HEK293 (cell line): ENCODE data around the gene SAG.

ENCODE experiments used
- CTCF ChIA-PET: fragments of 350-600 bp; formaldehyde crosslinking; extraction: SDS; loops from one replicate; lab custom pipeline; 2021; ENCODE audit warnings: antibody characterized with exemption; lab: Yijun Ruan, JAX
- POLR2A ChIA-PET: fragments of 300-600 bp; formaldehyde crosslinking; extraction: SDS; loops from one replicate; lab custom pipeline; 2020; ENCODE audit warnings: antibody characterized with exemption, inconsistent platforms; lab: Yijun Ruan, JAX
- H3K27ac ChIP-seq: fragments of 200-500 bp; sonication (Bioruptor generic); 2 replicates; pipeline ENCODE4 v1.5.1; 2014; ENCODE audit warnings: low read depth, low read length, control low read depth, inconsistent platforms; ENCODE audit errors: extremely low read depth
- H3K36me3 ChIP-seq, 2 experiments: fragments of 200-500 bp in 1 of 2; sonication (Bioruptor generic) in 1 of 2; 1 replicate in 1 of 2; 2 replicates in 1 of 2; pipeline ENCODE4 v1.5.1; 2014 to 2017; ENCODE audit warnings: inconsistent platforms in 2 of 2, low read length in 2 of 2; ENCODE audit not compliant: control insufficient read depth in 2 of 2, insufficient read depth in 1 of 2
- H3K4me1 ChIP-seq: fragments of 200-500 bp; sonication (Bioruptor generic); 2 replicates; pipeline ENCODE4 v1.5.1; 2014; ENCODE audit warnings: mild to moderate bottlenecking, low read length, inconsistent platforms; ENCODE audit not compliant: control insufficient read depth, insufficient read depth
- H3K4me3 ChIP-seq: 2 replicates; pipeline ENCODE4 v1.5.1; 2011; ENCODE audit warnings: low read depth, mild to moderate bottlenecking, control low read depth, low read length, moderate library complexity
- H3K9me3 ChIP-seq: fragments of 200-500 bp; sonication (Bioruptor generic); 2 replicates; pipeline ENCODE4 v1.5.1; 2014; ENCODE audit warnings: low read depth, low read length, inconsistent platforms; ENCODE audit not compliant: control insufficient read depth, insufficient read depth
- BCL11B ChIP-seq: fragments of 450-650 bp; formaldehyde crosslinking; IDR thresholded peaks from 2 replicates; pipeline ENCODE4 v1.5.1; 2016; ENCODE audit warnings: low read depth, missing biosample characterization, missing genetic modification characterization
- GFI1B ChIP-seq: fragments of 450-650 bp; formaldehyde crosslinking; IDR thresholded peaks from 2 replicates; pipeline ENCODE4 v1.5.1; 2016; ENCODE audit warnings: missing biosample characterization, missing genetic modification characterization
- MEIS1 ChIP-seq: sonication (generic); formaldehyde crosslinking; IDR thresholded peaks from 2 replicates; pipeline ENCODE4 v1.8.1; 2022; ENCODE audit warnings: missing genetic modification reagents, mild to moderate bottlenecking, borderline replicate concordance
- REPIN1 ChIP-seq: fragments of 450-650 bp; formaldehyde crosslinking; IDR thresholded peaks from 2 replicates; pipeline ENCODE4 v1.5.1; 2017; ENCODE audit warnings: missing biosample characterization, missing genetic modification characterization, low read depth
- SALL2 ChIP-seq: fragments of 450-650 bp; formaldehyde crosslinking; IDR thresholded peaks from 2 replicates; pipeline ENCODE4 v1.5.0; 2017; ENCODE audit warnings: missing biosample characterization, mild to moderate bottlenecking, missing genetic modification characterization, borderline replicate concordance
- SP7 ChIP-seq: fragments of 450-650 bp; formaldehyde crosslinking; IDR thresholded peaks from 2 replicates; pipeline ENCODE4 v1.5.1; 2016; ENCODE audit warnings: missing biosample characterization, missing genetic modification characterization
- ZBTB21 ChIP-seq: fragments of 450-650 bp; formaldehyde crosslinking; IDR thresholded peaks from 2 replicates; pipeline ENCODE4 v1.5.1; 2017; ENCODE audit warnings: missing biosample characterization, missing genetic modification characterization
- ZNF112 ChIP-seq: fragments of 450-650 bp; formaldehyde crosslinking; IDR thresholded peaks from 2 replicates; pipeline ENCODE4 v1.5.0; 2017; ENCODE audit warnings: missing biosample characterization, missing genetic modification characterization
- ZNF184 ChIP-seq: fragments of 450-650 bp; IDR thresholded peaks from 2 replicates; pipeline ENCODE4 v1.5.1; 2018; ENCODE audit warnings: missing biosample characterization, mild to moderate bottlenecking, missing genetic modification characterization
- ZNF302 ChIP-seq: fragments of 450-650 bp; formaldehyde crosslinking; IDR thresholded peaks from 2 replicates; pipeline ENCODE4 v1.5.1; 2016; ENCODE audit warnings: missing biosample characterization, missing genetic modification characterization, low read depth
- ZNF37A ChIP-seq: fragments of 450-650 bp; IDR thresholded peaks from 2 replicates; pipeline ENCODE4 v1.5.1; 2018; ENCODE audit warnings: missing biosample characterization, missing genetic modification characterization
- ZNF433 ChIP-seq: fragments of 450-650 bp; formaldehyde crosslinking; IDR thresholded peaks from 2 replicates; pipeline ENCODE4 v1.5.1; 2016; ENCODE audit warnings: missing biosample characterization, missing genetic modification characterization, low read depth
- ZNF510 ChIP-seq: fragments of 450-650 bp; formaldehyde crosslinking; IDR thresholded peaks from 2 replicates; pipeline ENCODE4 v1.5.1; 2018; ENCODE audit warnings: mild to moderate bottlenecking, missing genetic modification characterization, missing biosample characterization; ENCODE audit not compliant: insufficient replicate concordance
- ZNF513 ChIP-seq: fragments of 450-650 bp; IDR thresholded peaks from 2 replicates; pipeline ENCODE4 v1.5.1; 2018; ENCODE audit warnings: missing biosample characterization, missing genetic modification characterization
- ZNF548 ChIP-seq: fragments of 450-650 bp; formaldehyde crosslinking; IDR thresholded peaks from 2 replicates; pipeline ENCODE4 v1.5.1; 2016; ENCODE audit warnings: missing biosample characterization, missing genetic modification characterization
- ZNF626 ChIP-seq: fragments of 450-650 bp; sonication (Bioruptor Pico); formaldehyde crosslinking; IDR thresholded peaks from 2 replicates; pipeline ENCODE4 v1.5.1; 2018; ENCODE audit warnings: missing biosample characterization, missing genetic modification characterization, inconsistent platforms
- ZNF660 ChIP-seq: fragments of 450-650 bp; IDR thresholded peaks from 2 replicates; pipeline ENCODE4 v1.5.1; 2018; ENCODE audit warnings: missing biosample characterization, mild to moderate bottlenecking, missing genetic modification characterization
- ZNF664 ChIP-seq: fragments of 450-650 bp; formaldehyde crosslinking; IDR thresholded peaks from 2 replicates; pipeline ENCODE4 v1.5.1; 2016; ENCODE audit warnings: missing biosample characterization, missing genetic modification characterization
- ZNF701 ChIP-seq: fragments of 450-650 bp; formaldehyde crosslinking; IDR thresholded peaks from 2 replicates; pipeline ENCODE4 v1.5.1; 2016; ENCODE audit warnings: missing biosample characterization, missing genetic modification characterization
- TF ChIP-seq, protein P1 (sequence below): fragments of 450-650 bp; formaldehyde crosslinking; IDR thresholded peaks from 2 replicates; pipeline ENCODE4 v1.5.1; 2016; ENCODE audit warnings: missing biosample characterization, missing genetic modification characterization
- TF ChIP-seq, protein P2 (sequence below): fragments of 450-650 bp; formaldehyde crosslinking; IDR thresholded peaks from 2 replicates; pipeline ENCODE4 v1.5.1; 2016; ENCODE audit warnings: missing biosample characterization, missing genetic modification characterization
- TF ChIP-seq, protein P3 (sequence below): fragments of 450-650 bp; IDR thresholded peaks from 2 replicates; pipeline ENCODE4 v1.5.1; 2018; ENCODE audit warnings: missing biosample characterization, mild to moderate bottlenecking, missing genetic modification characterization
- TF ChIP-seq, protein P4 (sequence below): fragments of 450-650 bp; formaldehyde crosslinking; IDR thresholded peaks from 2 replicates; pipeline ENCODE4 v1.5.1; 2016; ENCODE audit warnings: missing biosample characterization, missing genetic modification characterization

Gene SAG

GRCh38 chr2:233379034-233379433 is 71.4 kb downstream of the SAG start (continued):
- TF ChIP-seq, protein P1, sequence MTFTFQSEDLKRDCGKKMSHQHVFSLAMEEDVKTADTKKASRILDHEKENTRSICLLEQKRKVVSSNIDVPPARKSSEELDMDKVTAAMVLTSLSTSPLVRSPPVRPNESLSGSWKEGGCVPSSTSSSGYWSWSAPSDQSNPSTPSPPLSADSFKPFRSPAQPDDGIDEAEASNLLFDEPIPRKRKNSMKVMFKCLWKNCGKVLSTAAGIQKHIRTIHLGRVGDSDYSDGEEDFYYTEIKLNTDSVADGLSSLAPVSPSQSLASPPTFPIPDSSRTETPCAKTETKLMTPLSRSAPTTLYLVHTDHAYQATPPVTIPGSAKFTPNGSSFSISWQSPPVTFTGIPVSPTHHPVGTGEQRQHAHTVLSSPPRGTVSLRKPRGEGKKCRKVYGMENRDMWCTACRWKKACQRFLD (tag by site-specific recombination): no peak
- TF ChIP-seq ZNF701: no peak
- no peak for TF ChIP-seq ZNF510 (tag by site-specific recombination)
- no peak for TF ChIP-seq ZNF660 (tag by site-specific recombination)
- TF ChIP-seq ZNF184 (tag by site-specific recombination): no peak
- TF ChIP-seq, protein P2, sequence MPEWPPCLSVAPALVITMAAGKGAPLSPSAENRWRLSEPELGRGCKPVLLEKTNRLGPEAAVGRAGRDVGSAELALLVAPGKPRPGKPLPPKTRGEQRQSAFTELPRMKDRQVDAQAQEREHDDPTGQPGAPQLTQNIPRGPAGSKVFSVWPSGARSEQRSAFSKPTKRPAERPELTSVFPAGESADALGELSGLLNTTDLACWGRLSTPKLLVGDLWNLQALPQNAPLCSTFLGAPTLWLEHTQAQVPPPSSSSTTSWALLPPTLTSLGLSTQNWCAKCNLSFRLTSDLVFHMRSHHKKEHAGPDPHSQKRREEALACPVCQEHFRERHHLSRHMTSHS (tag by site-specific recombination): no peak
- TF ChIP-seq ZNF513 (tag by site-specific recombination): no peak
- TF ChIP-seq SALL2 (tag by site-specific recombination): no peak
- TF ChIP-seq ZNF302: no peak
- no peak for TF ChIP-seq ZNF112 (tag by site-specific recombination)

- ChIA-PET CTCF (interaction anchor here (0.5 to 1.1 kb wide), 3 partner anchors 10 to 64 kb away, joined by 3 to 5 read pairs (median 3); partner anchors contain the start of gene DGKD), POLR2A (interaction anchor here (0.6 kb wide), 1 partner anchor 22 kb away, joined by 3 read pairs; no protein-coding TSS in a partner anchor)
- no peak overlapping the region for H3K27ac ChIP-seq
- H3K36me3 ChIP-seq: no peaks in the 10 kb centered on the region; a peak in 1 of 3 replicates
- H3K9me3 ChIP-seq: no peaks in the 10 kb centered on the region
- H3K4me3 ChIP-seq: no peak overlapping the region
- peaks cover 5% of the 10 kb centered on the region for H3K4me1 ChIP-seq
- no peak for TF ChIP-seq ZNF664
- no peak for TF ChIP-seq GFI1B (tag by site-specific recombination)
- TF ChIP-seq MEIS1 (CRISPR knock-in tag): no peak
- TF ChIP-seq ZNF433 (tag by site-specific recombination): no peak
- no peak for TF ChIP-seq ZNF548 (tag by site-specific recombination)
- TF ChIP-seq, protein P3, sequence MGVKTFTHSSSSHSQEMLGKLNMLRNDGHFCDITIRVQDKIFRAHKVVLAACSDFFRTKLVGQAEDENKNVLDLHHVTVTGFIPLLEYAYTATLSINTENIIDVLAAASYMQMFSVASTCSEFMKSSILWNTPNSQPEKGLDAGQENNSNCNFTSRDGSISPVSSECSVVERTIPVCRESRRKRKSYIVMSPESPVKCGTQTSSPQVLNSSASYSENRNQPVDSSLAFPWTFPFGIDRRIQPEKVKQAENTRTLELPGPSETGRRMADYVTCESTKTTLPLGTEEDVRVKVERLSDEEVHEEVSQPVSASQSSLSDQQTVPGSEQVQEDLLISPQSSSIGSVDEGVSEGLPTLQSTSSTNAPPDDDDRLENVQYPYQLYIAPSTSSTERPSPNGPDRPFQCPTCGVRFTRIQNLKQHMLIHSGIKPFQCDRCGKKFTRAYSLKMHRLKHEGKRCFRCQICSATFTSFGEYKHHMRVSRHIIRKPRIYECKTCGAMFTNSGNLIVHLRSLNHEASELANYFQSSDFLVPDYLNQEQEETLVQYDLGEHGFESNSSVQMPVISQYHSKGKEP (tag by site-specific recombination): no peak
- TF ChIP-seq ZNF626 (tag by site-specific recombination): no peak
- no peak for TF ChIP-seq BCL11B (tag by site-specific recombination)
- TF ChIP-seq ZBTB21 (tag by site-specific recombination): no peak
- TF ChIP-seq SP7: no peak
- TF ChIP-seq, protein P4, sequence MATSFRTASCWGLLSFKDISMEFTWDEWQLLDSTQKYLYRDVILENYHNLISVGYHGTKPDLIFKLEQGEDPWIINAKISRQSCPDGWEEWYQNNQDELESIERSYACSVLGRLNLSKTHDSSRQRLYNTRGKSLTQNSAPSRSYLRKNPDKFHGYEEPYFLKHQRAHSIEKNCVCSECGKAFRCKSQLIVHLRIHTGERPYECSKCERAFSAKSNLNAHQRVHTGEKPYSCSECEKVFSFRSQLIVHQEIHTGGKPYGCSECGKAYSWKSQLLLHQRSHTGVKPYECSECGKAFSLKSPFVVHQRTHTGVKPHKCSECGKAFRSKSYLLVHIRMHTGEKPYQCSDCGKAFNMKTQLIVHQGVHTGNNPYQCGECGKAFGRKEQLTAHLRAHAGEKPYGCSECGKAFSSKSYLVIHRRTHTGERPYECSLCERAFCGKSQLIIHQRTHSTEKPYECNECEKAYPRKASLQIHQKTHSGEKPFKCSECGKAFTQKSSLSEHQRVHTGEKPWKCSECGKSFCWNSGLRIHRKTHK: no peak
- TF ChIP-seq ZNF510 (tag by site-specific recombination): no peak
- no peak for TF ChIP-seq ZNF37A
- TF ChIP-seq REPIN1 (tag by site-specific recombination): no peak
Observed at GRCh38 chr2:233379441-233379840, 71.8 kb downstream of the SAG start.
